Measurements from ENCODE around the gene ERGIC2.
A peak's percentile ranks its signal among the peaks of the same experiment; 100 is the strongest.

Gene ERGIC2

GRCh38 chr12:29376118-29376517, 4.9 kb downstream of the ERGIC2 start:
- H3K4me3 ChIP-seq (replicated peaks; ENCODE audit: low read depth, low read length), result no peak overlapping the region
- TF ChIP-seq CTCF (IDR thresholded peaks at IDR 0.05; ENCODE audit: low read length, missing control alignments), result no peak
- DNase-seq (ENCODE audit: low read depth), result no peak

GRCh38 chr12:29374913-29375312, 6.1 kb downstream of the ERGIC2 start:
- no peak overlapping the region for H3K4me3 ChIP-seq (replicated peaks; ENCODE audit: low read depth, low read length)
- no peak for DNase-seq (ENCODE audit: low read depth)
- no peak for TF ChIP-seq CTCF (IDR thresholded peaks at IDR 0.05; ENCODE audit: low read length, missing control alignments)

- no peak for DNase-seq (ENCODE audit: low read depth)
- TF ChIP-seq CTCF (IDR thresholded peaks at IDR 0.05; ENCODE audit: low read length, missing control alignments), result no peak
These were observed 7.0 kb downstream of the ERGIC2 start for GRCh38 chr12:29374012-29374411.

GRCh38 chr12:29365091-29365490, 15.9 kb downstream of the ERGIC2 start:
- H3K4me3 ChIP-seq (replicated peaks; ENCODE audit: low read depth, low read length), result no peak overlapping the region
- no peak for TF ChIP-seq CTCF (IDR thresholded peaks at IDR 0.05; ENCODE audit: low read length, missing control alignments)
- no peak for DNase-seq (ENCODE audit: low read depth)

More at GRCh38 chr12:29374012-29374411, 7.0 kb downstream of the ERGIC2 start:
- H3K4me3 ChIP-seq (replicated peaks; ENCODE audit: low read depth, low read length), result no peak overlapping the region

GRCh38 chr12:29354954-29355353, 26.0 kb downstream of the ERGIC2 start:
- no peak for TF ChIP-seq CTCF (IDR thresholded peaks at IDR 0.05; ENCODE audit: low read length, missing control alignments)
- no peak overlapping the region for H3K4me3 ChIP-seq (replicated peaks; ENCODE audit: low read depth, low read length)
- no peak for DNase-seq (ENCODE audit: low read depth)

- TF ChIP-seq CTCF (IDR thresholded peaks at IDR 0.05; ENCODE audit: low read length, missing control alignments), result no peak
- peak; percentile 73 for DNase-seq (ENCODE audit: low read depth)
- no peak overlapping the region for H3K4me3 ChIP-seq (replicated peaks; ENCODE audit: low read depth, low read length)
These were observed 30.9 kb downstream of the ERGIC2 start for GRCh38 chr12:29350080-29350479.

GRCh38 chr12:29346769-29347421, 34.1 kb downstream of the ERGIC2 start:
- no peak overlapping the region for H3K4me3 ChIP-seq (replicated peaks; ENCODE audit: low read depth, low read length)
- no peak for DNase-seq (ENCODE audit: low read depth)
- TF ChIP-seq CTCF (IDR thresholded peaks at IDR 0.05; ENCODE audit: low read length, missing control alignments), result no peak

Measured in fibroblast of pulmonary artery (primary cell).